Hippocampal formation (tissue), 2 donors: ENCODE data around the gene SI.
"Not testable (repeated sequence)": the region's sequence is repeated elsewhere in the genome, so short reads cannot be mapped to it uniquely, and the experiment has no call there.

Source experiments
- DNase-seq, 2 donors: peaks; one replicate each; lab custom pipeline; 2025; lab: John Stamatoyannopoulos, UW

The SI gene

GRCh38 chr3:165078293-165078692, at the start of gene SI:
Gene SI, minus strand, starts transcription at chr3:165078496. Its CDS starts 2,484 bp downstream, at chr3:165076012.
- no peak for DNase-seq

- no peak for DNase-seq
Observed at GRCh38 chr3:165125836-165126235, 47.5 kb upstream of the SI start.

- no peak for DNase-seq
Observed at GRCh38 chr3:165111401-165111800, 33.1 kb upstream of the SI start.

- DNase-seq: no peak
Observed at GRCh38 chr3:165103616-165104015, 25.3 kb upstream of the SI start.

GRCh38 chr3:165082650-165083049, 4.4 kb upstream of the SI start:
- DNase-seq: no peak

GRCh38 chr3:165081183-165081582, 2.9 kb upstream of the SI start:
- no peak for DNase-seq

- DNase-seq: no peak
Observed at GRCh38 chr3:165075695-165076094, 2.6 kb downstream of the SI start.

GRCh38 chr3:165070682-165071081, 7.6 kb downstream of the SI start:
- DNase-seq: no peak

- no peak for DNase-seq
Observed at GRCh38 chr3:165056510-165056909, 21.8 kb downstream of the SI start.

- DNase-seq: no peak
Observed at GRCh38 chr3:165040186-165040585, 38.1 kb downstream of the SI start.

- no peak for DNase-seq
Observed at GRCh38 chr3:165011557-165011956, 66.7 kb downstream of the SI start.

GRCh38 chr3:164984947-164985346, 93.3 kb downstream of the SI start:
- no peak for DNase-seq

GRCh38 chr3:164962610-164963009, 115.7 kb downstream of the SI start:
- DNase-seq: no peak

- no peak for DNase-seq
Observed at GRCh38 chr3:164952966-164953365, 125.3 kb downstream of the SI start.

- DNase-seq: not testable (repeated sequence)
Observed at GRCh38 chr3:164951403-164951802, 126.9 kb downstream of the SI start.

GRCh38 chr3:164940745-164941144, 137.6 kb downstream of the SI start:
- no peak for DNase-seq

GRCh38 chr3:164929642-164930041, 148.7 kb downstream of the SI start:
- DNase-seq: no peak
